ENCODE data around the gene METAP2. TPM values are rescaled to one million over a fixed set of nuclear protein-coding genes. Genes with fewer than 3 reads are reported as not detected.

The METAP2 gene
- total RNA-seq, 1 donor from 2014 or later = 62.2 TPM

DNA sequence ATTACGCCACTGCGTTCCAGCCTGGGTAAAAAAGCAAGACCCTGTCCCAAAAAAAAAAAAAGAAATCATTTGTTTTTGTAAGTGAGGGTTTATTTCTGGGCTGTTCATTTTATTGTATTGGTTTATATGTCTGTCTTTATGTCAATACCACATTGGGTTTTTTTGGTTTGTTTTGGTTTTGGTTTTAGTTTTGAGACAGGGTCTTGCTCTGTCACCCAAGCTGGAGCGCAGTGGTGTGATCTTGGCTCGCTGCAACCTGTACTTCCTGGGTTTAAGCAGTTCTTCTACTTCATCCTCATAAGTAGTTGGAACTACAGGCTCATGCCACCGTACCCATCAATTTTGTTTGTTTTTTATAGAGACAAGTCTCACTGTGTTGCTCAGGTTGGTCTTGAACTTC, 25.0 kb downstream of the METAP2 start:
- Histone ChIP-seq H3K4me3 (ENCODE audit: low read depth, low read length) (no peak overlapping the region), H3K27me3 (ENCODE audit: control insufficient read depth, insufficient read depth, low read length) (no peaks in the 10 kb centered on the region), H3K36me3 (ENCODE audit: control insufficient read depth, insufficient read depth, low read length) (peaks cover 2% of the 10 kb centered on the region)
- no peak for DNase-seq (ENCODE audit: low read depth)
- TF ChIP-seq, protein P1, sequence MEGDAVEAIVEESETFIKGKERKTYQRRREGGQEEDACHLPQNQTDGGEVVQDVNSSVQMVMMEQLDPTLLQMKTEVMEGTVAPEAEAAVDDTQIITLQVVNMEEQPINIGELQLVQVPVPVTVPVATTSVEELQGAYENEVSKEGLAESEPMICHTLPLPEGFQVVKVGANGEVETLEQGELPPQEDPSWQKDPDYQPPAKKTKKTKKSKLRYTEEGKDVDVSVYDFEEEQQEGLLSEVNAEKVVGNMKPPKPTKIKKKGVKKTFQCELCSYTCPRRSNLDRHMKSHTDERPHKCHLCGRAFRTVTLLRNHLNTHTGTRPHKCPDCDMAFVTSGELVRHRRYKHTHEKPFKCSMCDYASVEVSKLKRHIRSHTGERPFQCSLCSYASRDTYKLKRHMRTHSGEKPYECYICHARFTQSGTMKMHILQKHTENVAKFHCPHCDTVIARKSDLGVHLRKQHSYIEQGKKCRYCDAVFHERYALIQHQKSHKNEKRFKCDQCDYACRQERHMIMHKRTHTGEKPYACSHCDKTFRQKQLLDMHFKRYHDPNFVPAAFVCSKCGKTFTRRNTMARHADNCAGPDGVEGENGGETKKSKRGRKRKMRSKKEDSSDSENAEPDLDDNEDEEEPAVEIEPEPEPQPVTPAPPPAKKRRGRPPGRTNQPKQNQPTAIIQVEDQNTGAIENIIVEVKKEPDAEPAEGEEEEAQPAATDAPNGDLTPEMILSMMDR (IDR thresholded peaks at IDR 0.05; ENCODE audit: insufficient read depth, low read length, poor library complexity, severe bottlenecking) = no peak

GRCh38 chr12:95499772-95500171, 25.8 kb downstream of the METAP2 start:
- H3K27me3 ChIP-seq (ENCODE audit: control insufficient read depth, insufficient read depth, low read length) = no peaks in the 10 kb centered on the region
- TF ChIP-seq, protein P1 (IDR thresholded peaks at IDR 0.05; ENCODE audit: insufficient read depth, low read length, poor library complexity, severe bottlenecking) = no peak
- peaks cover 2% of the 10 kb centered on the region for H3K36me3 ChIP-seq (ENCODE audit: control insufficient read depth, insufficient read depth, low read length)
- no peak overlapping the region for H3K4me3 ChIP-seq (ENCODE audit: low read depth, low read length)
- no peak for DNase-seq (ENCODE audit: low read depth)

- no peaks in the 10 kb centered on the region for H3K27me3 ChIP-seq (ENCODE audit: control insufficient read depth, insufficient read depth, low read length)
- peaks cover 1% of the 10 kb centered on the region for H3K36me3 ChIP-seq (ENCODE audit: control insufficient read depth, insufficient read depth, low read length)
- H3K4me3 ChIP-seq (ENCODE audit: low read depth, low read length) = no peak overlapping the region
- DNase-seq (ENCODE audit: low read depth) = no peak
- TF ChIP-seq, protein P1 (IDR thresholded peaks at IDR 0.05; ENCODE audit: insufficient read depth, low read length, poor library complexity, severe bottlenecking) = no peak
Observed at GRCh38 chr12:95504140-95504539, 30.2 kb downstream of the METAP2 start.

- Histone ChIP-seq H3K36me3 (ENCODE audit: control insufficient read depth, insufficient read depth, low read length) (no peaks in the 10 kb centered on the region), H3K27me3 (ENCODE audit: control insufficient read depth, insufficient read depth, low read length) (no peaks in the 10 kb centered on the region), H3K4me3 (ENCODE audit: low read depth, low read length) (no peak overlapping the region)
- DNase-seq (ENCODE audit: low read depth) = no peak
- TF ChIP-seq, protein P1 (IDR thresholded peaks at IDR 0.05; ENCODE audit: insufficient read depth, low read length, poor library complexity, severe bottlenecking) = no peak
Observed at GRCh38 chr12:95505039-95505438, 31.1 kb downstream of the METAP2 start.

- TF ChIP-seq, protein P1 (IDR thresholded peaks at IDR 0.05; ENCODE audit: insufficient read depth, low read length, poor library complexity, severe bottlenecking) = no peak
- Histone ChIP-seq H3K36me3 (ENCODE audit: control insufficient read depth, insufficient read depth, low read length) (no peaks in the 10 kb centered on the region), H3K27me3 (ENCODE audit: control insufficient read depth, insufficient read depth, low read length) (no peaks in the 10 kb centered on the region), H3K4me3 (ENCODE audit: low read depth, low read length) (no peak overlapping the region)
- DNase-seq (ENCODE audit: low read depth) = no peak
Observed at GRCh38 chr12:95506707-95507523, 33.0 kb downstream of the METAP2 start.

- H3K36me3 ChIP-seq (ENCODE audit: control insufficient read depth, insufficient read depth, low read length) = no peaks in the 10 kb centered on the region
Observed at GRCh38 chr12:95509300-95509699, 35.3 kb downstream of the METAP2 start.

More at GRCh38 chr12:95509300-95509699, 35.3 kb downstream of the METAP2 start:
- Histone ChIP-seq H3K4me3 (ENCODE audit: low read depth, low read length) (no peak overlapping the region), H3K27me3 (ENCODE audit: control insufficient read depth, insufficient read depth, low read length) (no peaks in the 10 kb centered on the region)
- no peak for DNase-seq (ENCODE audit: low read depth)
- TF ChIP-seq, protein P1 (IDR thresholded peaks at IDR 0.05; ENCODE audit: insufficient read depth, low read length, poor library complexity, severe bottlenecking) = no peak
